ENCODE measurements around the gene OR2T3. TPM values are rescaled to one million over a fixed set of nuclear protein-coding genes. Genes with fewer than 3 reads are reported as not detected.
"Not testable (repeated sequence)": the region's sequence is repeated elsewhere in the genome, so short reads cannot be mapped to it uniquely, and the experiment has no call there.

OR2T3 gene, protein sequence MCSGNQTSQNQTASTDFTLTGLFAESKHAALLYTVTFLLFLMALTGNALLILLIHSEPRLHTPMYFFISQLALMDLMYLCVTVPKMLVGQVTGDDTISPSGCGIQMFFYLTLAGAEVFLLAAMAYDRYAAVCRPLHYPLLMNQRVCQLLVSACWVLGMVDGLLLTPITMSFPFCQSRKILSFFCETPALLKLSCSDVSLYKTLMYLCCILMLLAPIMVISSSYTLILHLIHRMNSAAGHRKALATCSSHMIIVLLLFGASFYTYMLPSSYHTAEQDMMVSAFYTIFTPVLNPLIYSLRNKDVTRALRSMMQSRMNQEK
- total RNA-seq (2021) (not detected in 2 replicates), Bru-seq, nascent RNA (not detected), BruChase-seq, experiment 1, labeled RNA remaining after a 2-hour chase (not detected), BruChase-seq, experiment 2, labeled RNA remaining after a 6-hour chase (not detected)
- long read RNA-seq = 0 reads

GRCh38 chr1:248473051-248473450, at the start of gene OR2T3:
Gene OR2T3 (plus strand): TSS chr1:248473351. CDS start chr1:248473351, 0 bp downstream.
- CTCF ChIA-PET; H3K36me3 ChIP-seq (ENCODE audit: low read depth); intact Hi-C loops (cut with micrococcal nuclease; ENCODE audit: unreplicated experiment); H3K27ac ChIP-seq; H3K4me2 ChIP-seq; DNase-seq; H3K27me3 ChIP-seq (ENCODE audit: insufficient read depth, low read depth); H4K20me1 ChIP-seq (ENCODE audit: insufficient read depth); BruUV-seq (replicated peaks); H3K79me2 ChIP-seq (ENCODE audit: low read depth); H3F3A ChIP-seq (ENCODE audit: insufficient read depth, low read depth); H3K4me3 ChIP-seq; H3K4me1 ChIP-seq (replicated peaks; ENCODE audit: insufficient read depth); POLR2A ChIA-PET (ENCODE audit: unreplicated experiment); H2AFZ ChIP-seq; H3K9me3 ChIP-seq (ENCODE audit: insufficient read depth, low read depth); H3K9me2 ChIP-seq (ENCODE audit: insufficient read depth): not testable (repeated sequence)

GRCh38 chr1:248427526-248428191, 45.5 kb upstream of the OR2T3 start:
- H3K4me2 ChIP-seq; BruUV-seq (replicated peaks); DNase-seq; H3K4me1 ChIP-seq (replicated peaks; ENCODE audit: insufficient read depth); H2AFZ ChIP-seq; H3K27ac ChIP-seq; intact Hi-C loops (cut with micrococcal nuclease; ENCODE audit: unreplicated experiment); H3K36me3 ChIP-seq (ENCODE audit: low read depth); H3K4me3 ChIP-seq; H3K9me3 ChIP-seq (ENCODE audit: insufficient read depth, low read depth); H4K20me1 ChIP-seq (ENCODE audit: insufficient read depth); H3K79me2 ChIP-seq (ENCODE audit: low read depth); H3K9me2 ChIP-seq (ENCODE audit: insufficient read depth); H3K27me3 ChIP-seq (ENCODE audit: insufficient read depth, low read depth); POLR2A ChIA-PET (ENCODE audit: unreplicated experiment); H3F3A ChIP-seq (ENCODE audit: insufficient read depth, low read depth); CTCF ChIA-PET: not testable (repeated sequence)

- CTCF ChIA-PET; POLR2A ChIA-PET (ENCODE audit: unreplicated experiment); H4K20me1 ChIP-seq (ENCODE audit: insufficient read depth); H3K4me3 ChIP-seq; H3K27ac ChIP-seq; H3K36me3 ChIP-seq (ENCODE audit: low read depth); BruUV-seq (replicated peaks); H3K9me2 ChIP-seq (ENCODE audit: insufficient read depth); H3F3A ChIP-seq (ENCODE audit: insufficient read depth, low read depth); H3K4me2 ChIP-seq; H3K27me3 ChIP-seq (ENCODE audit: insufficient read depth, low read depth); H3K9me3 ChIP-seq (ENCODE audit: insufficient read depth, low read depth); DNase-seq; H3K4me1 ChIP-seq (replicated peaks; ENCODE audit: insufficient read depth); H3K79me2 ChIP-seq (ENCODE audit: low read depth); H2AFZ ChIP-seq; intact Hi-C loops (cut with micrococcal nuclease; ENCODE audit: unreplicated experiment): not testable (repeated sequence)
Measured at GRCh38 chr1:248428192-248428533, 45.0 kb upstream of the OR2T3 start.

DNA sequence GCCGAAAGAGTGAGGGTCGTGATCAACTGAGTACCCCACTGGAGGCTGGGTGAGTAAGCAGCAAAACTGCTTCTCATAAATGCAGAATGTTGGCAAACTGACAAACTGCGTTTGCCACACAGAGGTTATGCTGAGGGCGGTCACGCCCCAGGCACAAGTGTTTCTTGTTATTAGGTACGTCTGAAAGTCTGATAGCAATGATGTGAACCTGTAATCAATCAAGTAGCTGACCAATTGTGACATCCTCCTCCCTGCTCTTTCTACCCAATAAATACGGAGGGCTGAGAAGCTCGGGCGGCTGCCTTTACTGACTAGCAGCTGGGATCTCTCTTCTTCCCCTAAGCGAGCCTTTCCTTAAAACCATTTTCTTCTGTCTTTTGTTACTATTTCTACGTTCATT, 41.5 kb upstream of the OR2T3 start:
- H3K79me2 ChIP-seq (ENCODE audit: low read depth); CTCF ChIA-PET; H3K9me3 ChIP-seq (ENCODE audit: insufficient read depth, low read depth); H3K27me3 ChIP-seq (ENCODE audit: insufficient read depth, low read depth); H3K36me3 ChIP-seq (ENCODE audit: low read depth); intact Hi-C loops (cut with micrococcal nuclease; ENCODE audit: unreplicated experiment); H3K4me1 ChIP-seq (replicated peaks; ENCODE audit: insufficient read depth); H4K20me1 ChIP-seq (ENCODE audit: insufficient read depth); H3K9me2 ChIP-seq (ENCODE audit: insufficient read depth); H3F3A ChIP-seq (ENCODE audit: insufficient read depth, low read depth); H3K4me2 ChIP-seq; H2AFZ ChIP-seq; H3K27ac ChIP-seq; BruUV-seq (replicated peaks); H3K4me3 ChIP-seq; DNase-seq; POLR2A ChIA-PET (ENCODE audit: unreplicated experiment): not testable (repeated sequence)

DNA sequence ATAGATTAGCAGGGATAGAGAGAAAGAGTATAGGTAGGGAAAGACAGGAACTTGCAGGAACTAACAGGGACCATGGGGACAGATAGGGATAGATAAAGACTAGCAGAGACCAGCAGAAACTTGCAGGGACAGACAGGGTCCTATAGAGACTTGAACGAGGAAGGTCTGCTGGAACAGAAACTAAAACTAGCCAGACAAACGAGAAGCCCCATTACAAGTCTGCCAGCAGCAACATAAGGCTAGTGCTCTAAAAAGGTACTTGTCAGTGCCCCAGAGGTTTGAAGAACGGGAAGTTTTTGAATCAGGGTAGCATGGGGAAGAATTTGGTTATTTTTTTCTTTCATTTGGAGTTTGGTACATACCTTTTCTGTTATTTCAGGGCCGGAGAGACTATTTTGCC, 41.0 kb upstream of the OR2T3 start:
- H3K9me2 ChIP-seq (ENCODE audit: insufficient read depth); H3K27ac ChIP-seq; DNase-seq; H3K79me2 ChIP-seq (ENCODE audit: low read depth); H3K4me1 ChIP-seq (replicated peaks; ENCODE audit: insufficient read depth); H3F3A ChIP-seq (ENCODE audit: insufficient read depth, low read depth); H3K36me3 ChIP-seq (ENCODE audit: low read depth); POLR2A ChIA-PET (ENCODE audit: unreplicated experiment); BruUV-seq (replicated peaks); intact Hi-C loops (cut with micrococcal nuclease; ENCODE audit: unreplicated experiment); H3K9me3 ChIP-seq (ENCODE audit: insufficient read depth, low read depth); CTCF ChIA-PET; H3K4me3 ChIP-seq; H4K20me1 ChIP-seq (ENCODE audit: insufficient read depth); H2AFZ ChIP-seq; H3K27me3 ChIP-seq (ENCODE audit: insufficient read depth, low read depth); H3K4me2 ChIP-seq: not testable (repeated sequence)

- intact Hi-C loops (cut with micrococcal nuclease; ENCODE audit: unreplicated experiment); H3K27me3 ChIP-seq (ENCODE audit: insufficient read depth, low read depth); H3K27ac ChIP-seq; H3K4me3 ChIP-seq; H3K79me2 ChIP-seq (ENCODE audit: low read depth); H3K9me3 ChIP-seq (ENCODE audit: insufficient read depth, low read depth); H3K4me2 ChIP-seq; H3K4me1 ChIP-seq (replicated peaks; ENCODE audit: insufficient read depth); H4K20me1 ChIP-seq (ENCODE audit: insufficient read depth); POLR2A ChIA-PET (ENCODE audit: unreplicated experiment); H3K9me2 ChIP-seq (ENCODE audit: insufficient read depth); H2AFZ ChIP-seq; DNase-seq; H3K36me3 ChIP-seq (ENCODE audit: low read depth); CTCF ChIA-PET; H3F3A ChIP-seq (ENCODE audit: insufficient read depth, low read depth); BruUV-seq (replicated peaks): not testable (repeated sequence)
Measured at GRCh38 chr1:248433811-248434415, 39.2 kb upstream of the OR2T3 start.

GRCh38 chr1:248434913-248435312, 38.2 kb upstream of the OR2T3 start:
- H3K27ac ChIP-seq; CTCF ChIA-PET; H3K36me3 ChIP-seq (ENCODE audit: low read depth); H3K9me2 ChIP-seq (ENCODE audit: insufficient read depth); BruUV-seq (replicated peaks); H4K20me1 ChIP-seq (ENCODE audit: insufficient read depth); H3K27me3 ChIP-seq (ENCODE audit: insufficient read depth, low read depth); H2AFZ ChIP-seq; H3K4me2 ChIP-seq; H3K4me3 ChIP-seq; H3K79me2 ChIP-seq (ENCODE audit: low read depth); DNase-seq; POLR2A ChIA-PET (ENCODE audit: unreplicated experiment); H3K9me3 ChIP-seq (ENCODE audit: insufficient read depth, low read depth); intact Hi-C loops (cut with micrococcal nuclease; ENCODE audit: unreplicated experiment); H3K4me1 ChIP-seq (replicated peaks; ENCODE audit: insufficient read depth); H3F3A ChIP-seq (ENCODE audit: insufficient read depth, low read depth): not testable (repeated sequence)

Measured in PC-9 (cell line).